ENCODE results near the gene UNG. TPM values are rescaled to one million over a fixed set of nuclear protein-coding genes. Genes with fewer than 3 reads are reported as not detected.
A peak's percentile ranks its signal among the peaks of the same experiment; 100 is the strongest.

UNG gene
- total and polyA plus RNA-seq, 2 donors (not counting 3 experiments of a cell fraction or from before 2014, with no cell fraction given), result 21.5 to 46.7 TPM

DNA sequence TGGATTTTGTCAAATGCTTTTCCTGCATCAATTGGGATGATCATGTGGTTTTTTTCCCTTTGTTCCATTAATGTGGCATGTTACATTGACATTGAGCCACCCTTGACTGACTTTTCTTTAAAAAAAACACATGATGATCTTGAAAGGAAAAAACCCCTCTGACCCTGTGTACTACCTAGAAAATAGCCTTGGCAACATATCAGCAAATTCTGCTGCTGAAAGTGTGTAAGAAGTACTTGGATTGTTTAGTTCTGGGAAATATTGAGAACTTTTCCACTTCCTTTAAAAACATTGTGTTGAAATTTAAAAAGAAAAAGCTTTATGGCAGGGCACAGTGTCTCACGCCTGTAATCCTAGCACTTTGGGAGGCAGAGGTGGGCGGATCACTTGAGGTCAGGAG lies 39.7 kb downstream of the UNG start:
- H3K27me3 ChIP-seq (ENCODE audit: control insufficient read depth in 2 of 2, insufficient read depth in 2 of 2, low read length in 2 of 2), result no peaks in the 10 kb centered on the region
- no peaks in the 10 kb centered on the region for H3K9me1 ChIP-seq (replicated peaks; ENCODE audit: control insufficient read depth, extremely low read depth, insufficient read depth, low read length)
- H3K79me2 ChIP-seq (ENCODE audit: control insufficient read depth, insufficient read depth, low read length), result no peaks in the 10 kb centered on the region
- H3K9me3 ChIP-seq (replicated peaks; ENCODE audit: control insufficient read depth, insufficient read depth, low read length), result no peaks in the 10 kb centered on the region
- no peaks in the 10 kb centered on the region for H3K4me1 ChIP-seq (ENCODE audit: control insufficient read depth, extremely low read depth, insufficient read depth, low read length)
- BruUV-seq (replicated peaks), result no TSS peak
- ChIA-PET POLR2A (no interaction called here), CTCF (interaction anchor here (1.4 to 2.0 kb wide), 2 partner anchors 9 to 25 kb away, joined by 7 to 9 read pairs; no protein-coding TSS in a partner anchor)
- intact Hi-C loops (cut with micrococcal nuclease), result no loop called here
- H3K4me3 ChIP-seq (replicated peaks in 1 of 3; ENCODE audit: insufficient read depth in 1 of 3, low read depth in 1 of 3, low read length in 3 of 3), result no peak overlapping the region
- no peak overlapping the region for H3K27ac ChIP-seq (ENCODE audit: insufficient read depth, low read depth, low read length)
- H3K4me2 ChIP-seq (ENCODE audit: insufficient read depth, low read length), result no peak overlapping the region
- no peak for FAIRE-seq
- H2AFZ ChIP-seq (ENCODE audit: low read depth, low read length), result no peak overlapping the region
- no peaks in the 10 kb centered on the region for H3K36me3 ChIP-seq (ENCODE audit: control insufficient read depth in 2 of 2, extremely low read depth in 1 of 2, insufficient read depth in 2 of 2, low read length in 2 of 2)
- TF ChIP-seq, protein P1, sequence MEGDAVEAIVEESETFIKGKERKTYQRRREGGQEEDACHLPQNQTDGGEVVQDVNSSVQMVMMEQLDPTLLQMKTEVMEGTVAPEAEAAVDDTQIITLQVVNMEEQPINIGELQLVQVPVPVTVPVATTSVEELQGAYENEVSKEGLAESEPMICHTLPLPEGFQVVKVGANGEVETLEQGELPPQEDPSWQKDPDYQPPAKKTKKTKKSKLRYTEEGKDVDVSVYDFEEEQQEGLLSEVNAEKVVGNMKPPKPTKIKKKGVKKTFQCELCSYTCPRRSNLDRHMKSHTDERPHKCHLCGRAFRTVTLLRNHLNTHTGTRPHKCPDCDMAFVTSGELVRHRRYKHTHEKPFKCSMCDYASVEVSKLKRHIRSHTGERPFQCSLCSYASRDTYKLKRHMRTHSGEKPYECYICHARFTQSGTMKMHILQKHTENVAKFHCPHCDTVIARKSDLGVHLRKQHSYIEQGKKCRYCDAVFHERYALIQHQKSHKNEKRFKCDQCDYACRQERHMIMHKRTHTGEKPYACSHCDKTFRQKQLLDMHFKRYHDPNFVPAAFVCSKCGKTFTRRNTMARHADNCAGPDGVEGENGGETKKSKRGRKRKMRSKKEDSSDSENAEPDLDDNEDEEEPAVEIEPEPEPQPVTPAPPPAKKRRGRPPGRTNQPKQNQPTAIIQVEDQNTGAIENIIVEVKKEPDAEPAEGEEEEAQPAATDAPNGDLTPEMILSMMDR (IDR thresholded peaks at IDR 0.05; ENCODE audit: extremely low read depth in 1 of 2, insufficient read depth in 1 of 2, low read depth in 1 of 2, low read length in 2 of 2), result no peak
- TF ChIP-seq FOS (IDR thresholded peaks at IDR 0.05; ENCODE audit: borderline replicate concordance, insufficient read depth, low read length), result no peak
- TF ChIP-seq, protein P2, sequence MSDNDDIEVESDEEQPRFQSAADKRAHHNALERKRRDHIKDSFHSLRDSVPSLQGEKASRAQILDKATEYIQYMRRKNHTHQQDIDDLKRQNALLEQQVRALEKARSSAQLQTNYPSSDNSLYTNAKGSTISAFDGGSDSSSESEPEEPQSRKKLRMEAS (IDR thresholded peaks at IDR 0.05; ENCODE audit: insufficient read depth, insufficient read length), result no peak
- no peak for TF ChIP-seq EZH2 (IDR thresholded peaks at IDR 0.05; ENCODE audit: borderline replicate concordance, low read depth, low read length, severe bottlenecking)
- TF ChIP-seq GATA2 (IDR thresholded peaks at IDR 0.05; ENCODE audit: insufficient read depth, insufficient read length, low read depth, low read length), result no peak
- no peak for TF ChIP-seq JUN (IDR thresholded peaks at IDR 0.05; ENCODE audit: borderline replicate concordance, insufficient read depth, insufficient read length, low read depth)
- no peak for TF ChIP-seq POLR2A (IDR thresholded peaks at IDR 0.05; ENCODE audit: low read depth, low read length)
- TF ChIP-seq POLR2AphosphoS5 (IDR thresholded peaks at IDR 0.05; ENCODE audit: insufficient read depth, low read depth, low read length), result no peak
- TF ChIP-seq MYC (IDR thresholded peaks at IDR 0.05; ENCODE audit: low read depth, low read length), result no peak
- dilution Hi-C loops (cut with MboI; ENCODE audit: extremely low pct_ligation_motif_present, low sequenced_read_pairs), result no loop called here
- no peaks in the 10 kb centered on the region for H4K20me1 ChIP-seq (replicated peaks; ENCODE audit: control insufficient read depth, extremely low read depth, insufficient read depth, low read length)
- no peak overlapping the region for H3K9ac ChIP-seq (replicated peaks; ENCODE audit: extremely low read depth, insufficient read depth, low read length)
- DNase-seq (ENCODE audit: low read depth, low spot score), result peak; percentile 6

Measured in endothelial cell of umbilical vein (primary cell).